ENCODE measurements around the gene COX4I1.

- TF ChIP-seq IRF3 (IDR thresholded peaks at IDR 0.05) (no peak), CTCF (IDR thresholded peaks at IDR 0.05 in 2 of 3, conservative IDR thresholded peaks at IDR 0.05 in 1 of 3; ENCODE audit: control insufficient read depth in 2 of 3, extremely low read depth in 1 of 3, insufficient read depth in 1 of 3, low read depth in 3 of 3, low read length in 3 of 3) (no peak), RFX5 (IDR thresholded peaks at IDR 0.05; ENCODE audit: low read depth, low read length) (no peak), SUPT20H (IDR thresholded peaks at IDR 0.05; ENCODE audit: borderline replicate concordance, control insufficient read depth, low read depth, low read length) (no peak), MAX (IDR thresholded peaks at IDR 0.05; ENCODE audit: low read depth, low read length) (no peak), TCF3 (IDR thresholded peaks at IDR 0.05; ENCODE audit: borderline replicate concordance, insufficient read depth, low read depth, low read length) (no peak), SIX5 (IDR thresholded peaks at IDR 0.05; ENCODE audit: low read depth, low read length, severe bottlenecking) (no peak), KAT2A (conservative IDR thresholded peaks at IDR 0.05; ENCODE audit: control insufficient read depth, low read depth, low read length) (no peak)
These were observed 43.4 kb downstream of the COX4I1 start for GRCh38 chr16:85842848-85843247.

Measured in GM12878 (cell line).